Thymus (tissue), 11 donors: ENCODE measurements around the gene ATF6. TPM values are rescaled to one million over a fixed set of nuclear protein-coding genes. Genes with fewer than 3 reads are reported as not detected.

Experiments used
- DNase-seq, 9 donors: peaks; one replicate each; pipeline ENCODE4 v3.0.0-alpha.2; 2013; ENCODE audit warnings: low spot score in 9 of 9, low read depth in 6 of 9, missing footprints in 1 of 9
- H3K27ac ChIP-seq, 2 donors: one replicate each; pipeline ENCODE4 v1.5.1; 2013; ENCODE audit warnings: control low read depth in 1 of 2, low read depth in 1 of 2, low read length in 1 of 2, mild to moderate bottlenecking in 1 of 2, moderate library complexity in 1 of 2
- H3K27me3 ChIP-seq, 2 donors: one replicate each; pipeline ENCODE4 v1.5.1; 2013; ENCODE audit warnings: low read length in 1 of 2; ENCODE audit not compliant: control insufficient read depth in 2 of 2, insufficient read depth in 1 of 2
- H3K36me3 ChIP-seq, 2 donors: one replicate each; pipeline ENCODE4 v1.5.1; 2013; ENCODE audit warnings: low read length in 1 of 2, mild to moderate bottlenecking in 1 of 2, moderate library complexity in 1 of 2; ENCODE audit not compliant: control insufficient read depth in 2 of 2, insufficient read depth in 2 of 2
- H3K4me1 ChIP-seq, 2 donors: one replicate each; pipeline ENCODE4 v1.5.1; 2013; ENCODE audit warnings: low read length in 2 of 2; ENCODE audit not compliant: control insufficient read depth in 2 of 2, insufficient read depth in 2 of 2
- H3K4me3 ChIP-seq, 2 donors: one replicate each; pipeline ENCODE4 v1.5.1; 2013; ENCODE audit warnings: low read length in 2 of 2, control low read depth in 1 of 2, mild to moderate bottlenecking in 1 of 2
- H3K9me3 ChIP-seq, 2 donors: one replicate each; pipeline ENCODE4 v1.5.1; 2013; ENCODE audit warnings: low read length in 1 of 2, mild to moderate bottlenecking in 1 of 2; ENCODE audit not compliant: control insufficient read depth in 2 of 2, insufficient read depth in 1 of 2
- WGBS: extraction: QIAGEN DNeasy Blood & Tissue Kit; methylation state at CpG from one replicate; pipeline ENCODE4 v1.1.7; 2013; 5-methylcytosine and 5-hydroxymethylcytosine counted together
- polyA plus RNA-seq: library from polyadenylated mRNA; stranded (reverse); fragments of 200-250 nt; gene quantifications from one replicate; pipeline ENCODE4 v1.2.3, GENCODE V29; 2013
- total RNA-seq: library from RNA; stranded (reverse); fragments of 120-200 nt; gene quantifications from one replicate; pipeline ENCODE4 v1.2.4, GENCODE V29; 2013
- donor health status: healthy.

Gene ATF6
- total and polyA plus RNA-seq, 2 donors = 6.5 to 12.7 TPM

GRCh38 chr1:161730050-161730564 is 36.0 kb upstream of the ATF6 start:
- WGBS = 91% methylated on average over 6 of the region's 6 CpGs
- no peak for DNase-seq
- peaks cover 5 to 19% of the 10 kb centered on the region in 2 donors for H3K4me1 ChIP-seq
- H3K4me3 ChIP-seq = no peak overlapping the region
- H3K27me3 ChIP-seq = peaks cover 51 to 87% of the 10 kb centered on the region in 2 donors
- H3K27ac ChIP-seq = no peak overlapping the region
- no peaks in the 10 kb centered on the region for H3K36me3 ChIP-seq
- peaks cover 1 to 5% of the 10 kb centered on the region in 2 donors for H3K9me3 ChIP-seq

GRCh38 chr1:161731241-161731640 is 34.9 kb upstream of the ATF6 start:
- peaks cover 47 to 85% of the 10 kb centered on the region in 2 donors for H3K27me3 ChIP-seq
- H3K27ac ChIP-seq = no peak overlapping the region
- peaks cover 5 to 12% of the 10 kb centered on the region in 2 donors for H3K4me1 ChIP-seq
- H3K36me3 ChIP-seq = no peaks in the 10 kb centered on the region
- H3K9me3 ChIP-seq = no peaks in the 10 kb centered on the region
- DNase-seq = no peak
- 94% methylated on average over 6 of the region's 6 CpGs for WGBS
- no peak overlapping the region for H3K4me3 ChIP-seq

- H3K27ac ChIP-seq = no peak overlapping the region
- no peak for DNase-seq
- H3K9me3 ChIP-seq = no peaks in the 10 kb centered on the region
- peaks cover 5 to 8% of the 10 kb centered on the region in 2 donors for H3K4me1 ChIP-seq
- no peak overlapping the region for H3K4me3 ChIP-seq
- WGBS = 92% methylated on average over 5 of the region's 5 CpGs
- H3K27me3 ChIP-seq = peaks cover 48 to 84% of the 10 kb centered on the region in 2 donors
- no peaks in the 10 kb centered on the region for H3K36me3 ChIP-seq
These were observed 34.0 kb upstream of the ATF6 start for GRCh38 chr1:161731981-161732718.

GRCh38 chr1:161733526-161733925 is 32.6 kb upstream of the ATF6 start:
- no peaks in the 10 kb centered on the region for H3K9me3 ChIP-seq
- DNase-seq = no peak
- peaks cover 53 to 80% of the 10 kb centered on the region in 2 donors for H3K27me3 ChIP-seq
- no peaks in the 10 kb centered on the region for H3K4me1 ChIP-seq
- H3K4me3 ChIP-seq = no peak overlapping the region
- no peaks in the 10 kb centered on the region for H3K36me3 ChIP-seq
- no peak overlapping the region for H3K27ac ChIP-seq
- 14% methylated on average over 1 of the region's 1 CpG for WGBS

GRCh38 chr1:161735837-161736236 is 30.3 kb upstream of the ATF6 start:
- WGBS = 95% methylated on average over 3 of the region's 3 CpGs
- Histone ChIP-seq H3K27ac (no peak overlapping the region), H3K4me3 (no peak overlapping the region), H3K4me1 (no peaks in the 10 kb centered on the region), H3K27me3 (peaks cover 42 to 79% of the 10 kb centered on the region in 2 donors), H3K9me3 (no peaks in the 10 kb centered on the region), H3K36me3 (no peaks in the 10 kb centered on the region)
- DNase-seq = no peak

- H3K27ac ChIP-seq = no peak overlapping the region
- no peaks in the 10 kb centered on the region for H3K9me3 ChIP-seq
- no peaks in the 10 kb centered on the region for H3K36me3 ChIP-seq
- DNase-seq = no peak
- no peaks in the 10 kb centered on the region for H3K4me1 ChIP-seq
- H3K27me3 ChIP-seq = peaks cover 41 to 72% of the 10 kb centered on the region in 2 donors
- 98% methylated on average over 4 of the region's 4 CpGs for WGBS
- H3K4me3 ChIP-seq = no peak overlapping the region
These were observed 29.7 kb upstream of the ATF6 start for GRCh38 chr1:161736335-161736969.

- WGBS = 93% methylated on average over 2 of the region's 2 CpGs
- Histone ChIP-seq H3K9me3 (no peaks in the 10 kb centered on the region), H3K4me3 (no peak overlapping the region), H3K36me3 (no peaks in the 10 kb centered on the region), H3K4me1 (no peaks in the 10 kb centered on the region), H3K27me3 (peaks cover 32 to 61% of the 10 kb centered on the region in 2 donors), H3K27ac (no peak overlapping the region)
- DNase-seq = no peak
These were observed 28.5 kb upstream of the ATF6 start for GRCh38 chr1:161737625-161738024.

GRCh38 chr1:161738627-161739287 is 27.4 kb upstream of the ATF6 start:
- H3K4me3 ChIP-seq = no peak overlapping the region
- H3K27ac ChIP-seq = no peak overlapping the region
- no peaks in the 10 kb centered on the region for H3K36me3 ChIP-seq
- H3K4me1 ChIP-seq = no peaks in the 10 kb centered on the region
- H3K9me3 ChIP-seq = no peaks in the 10 kb centered on the region
- DNase-seq = peak in 1 of 9 donors; percentile 31
- H3K27me3 ChIP-seq = peaks cover 31 to 59% of the 10 kb centered on the region in 2 donors
- WGBS = 83% methylated on average over 4 of the region's 4 CpGs
